HG02763 (cell line): ENCODE results near the gene SHANK2.

ENCODE experiments used
- ATAC-seq: cut with Tn5 transposase; IDR thresholded peaks from one replicate; pipeline ENCODE4 v1.9.1; 2021; ENCODE audit warnings: mild to moderate bottlenecking, moderate library complexity; ENCODE audit not compliant: unreplicated experiment

Gene SHANK2

GRCh38 chr11:71223081-71223405 lies 29.3 kb downstream of the SHANK2 start:
- no peak for ATAC-seq

- no peak for ATAC-seq
Observed at GRCh38 chr11:71222318-71223080, 29.9 kb downstream of the SHANK2 start.

GRCh38 chr11:71221821-71222220 lies 30.6 kb downstream of the SHANK2 start:
- ATAC-seq, result no peak

- no peak for ATAC-seq
Observed at GRCh38 chr11:71221201-71221600, 31.2 kb downstream of the SHANK2 start.

GRCh38 chr11:71218789-71219499 lies 33.4 kb downstream of the SHANK2 start:
- ATAC-seq, result no peak

GRCh38 chr11:71215425-71215965 lies 36.9 kb downstream of the SHANK2 start:
- ATAC-seq, result no peak

- ATAC-seq, result no peak
Observed at GRCh38 chr11:71214553-71215424, 37.6 kb downstream of the SHANK2 start.

- ATAC-seq, result no peak
Observed at GRCh38 chr11:71213696-71214552, 38.5 kb downstream of the SHANK2 start.

- ATAC-seq, result no peak
Observed at GRCh38 chr11:71212871-71213559, 39.4 kb downstream of the SHANK2 start.

GRCh38 chr11:71211631-71212030 lies 40.7 kb downstream of the SHANK2 start:
- ATAC-seq, result no peak

GRCh38 chr11:71210861-71211260 lies 41.5 kb downstream of the SHANK2 start:
- ATAC-seq, result no peak

- no peak for ATAC-seq
Observed at GRCh38 chr11:71209656-71210055, 42.7 kb downstream of the SHANK2 start.

GRCh38 chr11:71209181-71209580 lies 43.2 kb downstream of the SHANK2 start:
- ATAC-seq, result no peak

GRCh38 chr11:71208011-71208774 lies 44.2 kb downstream of the SHANK2 start:
- ATAC-seq, result no peak

GRCh38 chr11:71207563-71207962 lies 44.8 kb downstream of the SHANK2 start:
- ATAC-seq, result no peak

GRCh38 chr11:71206186-71206585 lies 46.2 kb downstream of the SHANK2 start:
- ATAC-seq, result no peak

GRCh38 chr11:71204748-71205664 lies 47.4 kb downstream of the SHANK2 start:
- no peak for ATAC-seq

- no peak for ATAC-seq
Observed at GRCh38 chr11:71204294-71204693, 48.1 kb downstream of the SHANK2 start.
